ENCODE results near the gene HIP1R. TPM values are rescaled to one million over a fixed set of nuclear protein-coding genes. Genes with fewer than 3 reads are reported as not detected.
A peak's percentile ranks its signal among the peaks of the same experiment; 100 is the strongest.

The HIP1R gene
- total RNA-seq, 1 donor from 2014 or later = 36.1 TPM

DNA sequence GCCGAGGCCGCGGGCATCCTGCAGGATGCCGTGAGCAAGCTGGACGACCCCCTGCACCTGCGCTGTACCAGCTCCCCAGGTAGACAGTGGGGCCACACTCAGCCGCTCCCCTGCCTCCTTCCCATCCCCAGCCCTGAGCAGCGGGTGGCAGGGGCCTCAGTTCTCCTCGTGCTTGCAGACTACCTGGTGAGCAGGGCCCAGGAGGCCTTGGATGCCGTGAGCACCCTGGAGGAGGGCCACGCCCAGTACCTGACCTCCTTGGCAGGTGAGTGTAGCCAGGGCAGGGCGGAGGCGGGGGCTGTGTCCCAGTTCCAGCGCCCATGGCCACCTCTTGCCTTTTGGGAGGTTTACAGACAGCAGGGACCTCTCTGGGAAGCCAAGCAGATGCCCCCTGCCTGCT, 22.9 kb downstream of the HIP1R start:
- FAIRE-seq (no peak), DNase-seq (ENCODE audit: low read depth) (no peak)
- Histone ChIP-seq H3K36me3 (ENCODE audit: control insufficient read depth, insufficient read depth, low read length) (peaks cover 16% of the 10 kb centered on the region), H3K27me3 (ENCODE audit: control insufficient read depth, insufficient read depth, low read length) (no peaks in the 10 kb centered on the region), H3K4me3 (ENCODE audit: low read depth, low read length) (no peak overlapping the region)
- TF ChIP-seq, protein P1, sequence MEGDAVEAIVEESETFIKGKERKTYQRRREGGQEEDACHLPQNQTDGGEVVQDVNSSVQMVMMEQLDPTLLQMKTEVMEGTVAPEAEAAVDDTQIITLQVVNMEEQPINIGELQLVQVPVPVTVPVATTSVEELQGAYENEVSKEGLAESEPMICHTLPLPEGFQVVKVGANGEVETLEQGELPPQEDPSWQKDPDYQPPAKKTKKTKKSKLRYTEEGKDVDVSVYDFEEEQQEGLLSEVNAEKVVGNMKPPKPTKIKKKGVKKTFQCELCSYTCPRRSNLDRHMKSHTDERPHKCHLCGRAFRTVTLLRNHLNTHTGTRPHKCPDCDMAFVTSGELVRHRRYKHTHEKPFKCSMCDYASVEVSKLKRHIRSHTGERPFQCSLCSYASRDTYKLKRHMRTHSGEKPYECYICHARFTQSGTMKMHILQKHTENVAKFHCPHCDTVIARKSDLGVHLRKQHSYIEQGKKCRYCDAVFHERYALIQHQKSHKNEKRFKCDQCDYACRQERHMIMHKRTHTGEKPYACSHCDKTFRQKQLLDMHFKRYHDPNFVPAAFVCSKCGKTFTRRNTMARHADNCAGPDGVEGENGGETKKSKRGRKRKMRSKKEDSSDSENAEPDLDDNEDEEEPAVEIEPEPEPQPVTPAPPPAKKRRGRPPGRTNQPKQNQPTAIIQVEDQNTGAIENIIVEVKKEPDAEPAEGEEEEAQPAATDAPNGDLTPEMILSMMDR (IDR thresholded peaks at IDR 0.05; ENCODE audit: insufficient read depth, low read length, severe bottlenecking) = no peak

DNA sequence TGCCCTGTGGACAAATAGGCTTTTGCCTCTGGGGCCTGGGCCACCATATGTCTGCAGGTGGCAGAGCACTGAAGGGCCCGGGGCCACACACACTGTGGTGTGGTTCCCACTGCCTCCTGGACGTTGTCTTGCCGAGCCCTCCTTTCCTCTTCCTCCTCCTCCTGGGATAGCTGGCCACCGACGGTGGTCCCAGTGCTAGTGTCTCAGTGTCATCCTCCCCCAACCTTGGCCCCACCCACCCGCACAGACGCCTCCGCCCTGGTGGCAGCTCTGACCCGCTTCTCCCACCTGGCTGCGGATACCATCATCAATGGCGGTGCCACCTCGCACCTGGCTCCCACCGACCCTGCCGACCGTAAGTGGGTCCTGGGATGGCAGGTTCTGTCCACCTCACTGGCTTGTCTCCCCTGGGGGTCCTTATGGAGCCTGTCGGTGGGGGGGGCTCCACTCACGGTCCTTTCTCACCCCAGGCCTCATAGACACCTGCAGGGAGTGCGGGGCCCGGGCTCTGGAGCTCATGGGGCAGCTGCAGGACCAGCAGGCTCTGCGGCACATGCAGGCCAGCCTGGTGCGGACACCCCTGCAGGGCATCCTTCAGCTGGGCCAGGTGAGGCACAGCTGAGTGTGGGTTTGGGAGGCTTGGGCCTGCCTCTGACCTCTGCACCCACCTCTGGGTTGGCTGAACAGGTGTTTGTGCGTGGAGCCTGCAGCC, 23.5 kb downstream of the HIP1R start:
- Histone ChIP-seq H3K4me3 (ENCODE audit: low read depth, low read length) (no peak overlapping the region), H3K36me3 (ENCODE audit: control insufficient read depth, insufficient read depth, low read length) (peaks cover 16% of the 10 kb centered on the region), H3K27me3 (ENCODE audit: control insufficient read depth, insufficient read depth, low read length) (no peaks in the 10 kb centered on the region)
- FAIRE-seq (no peak), DNase-seq (ENCODE audit: low read depth) (no peak)
- TF ChIP-seq, protein P1 (IDR thresholded peaks at IDR 0.05; ENCODE audit: insufficient read depth, low read length, severe bottlenecking) = no peak

DNA sequence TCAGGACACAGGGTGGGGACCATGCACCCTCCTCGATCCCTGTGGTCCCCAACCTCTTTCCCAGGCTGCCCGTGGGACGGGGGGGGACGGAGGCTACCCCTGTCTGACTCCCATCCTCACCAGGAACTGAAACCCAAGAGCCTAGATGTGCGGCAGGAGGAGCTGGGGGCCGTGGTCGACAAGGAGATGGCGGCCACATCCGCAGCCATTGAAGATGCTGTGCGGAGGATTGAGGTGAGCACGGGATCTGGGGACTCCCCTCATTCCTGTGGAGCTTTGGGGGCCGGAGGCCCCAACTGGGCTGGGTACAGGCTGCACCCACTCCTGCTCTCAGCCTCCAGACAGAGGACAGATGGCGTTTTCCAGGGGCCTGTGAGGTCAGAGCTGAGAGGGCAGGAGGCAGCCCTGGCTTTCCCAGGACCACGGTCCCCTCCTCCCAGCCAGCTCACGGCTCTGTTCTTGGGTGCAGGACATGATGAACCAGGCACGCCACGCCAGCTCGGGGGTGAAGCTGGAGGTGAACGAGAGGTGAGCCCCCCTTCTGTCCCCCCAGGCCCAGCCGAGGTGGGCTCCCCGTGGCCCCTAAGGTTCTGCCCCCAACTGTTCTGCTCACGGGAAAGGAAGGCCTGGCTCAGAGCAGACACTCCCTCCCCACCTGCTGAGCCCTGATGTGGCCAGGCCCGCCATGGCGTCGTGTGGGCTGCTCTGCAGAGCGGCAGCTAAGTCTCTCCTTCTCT, 24.2 kb downstream of the HIP1R start:
- DNase-seq (ENCODE audit: low read depth) (no peak), FAIRE-seq (no peak)
- Histone ChIP-seq H3K36me3 (ENCODE audit: control insufficient read depth, insufficient read depth, low read length) (peaks cover 13% of the 10 kb centered on the region), H3K4me3 (ENCODE audit: low read depth, low read length) (no peak overlapping the region), H3K27me3 (ENCODE audit: control insufficient read depth, insufficient read depth, low read length) (no peaks in the 10 kb centered on the region)
- TF ChIP-seq, protein P1 (IDR thresholded peaks at IDR 0.05; ENCODE audit: insufficient read depth, low read length, severe bottlenecking) = no peak

DNA sequence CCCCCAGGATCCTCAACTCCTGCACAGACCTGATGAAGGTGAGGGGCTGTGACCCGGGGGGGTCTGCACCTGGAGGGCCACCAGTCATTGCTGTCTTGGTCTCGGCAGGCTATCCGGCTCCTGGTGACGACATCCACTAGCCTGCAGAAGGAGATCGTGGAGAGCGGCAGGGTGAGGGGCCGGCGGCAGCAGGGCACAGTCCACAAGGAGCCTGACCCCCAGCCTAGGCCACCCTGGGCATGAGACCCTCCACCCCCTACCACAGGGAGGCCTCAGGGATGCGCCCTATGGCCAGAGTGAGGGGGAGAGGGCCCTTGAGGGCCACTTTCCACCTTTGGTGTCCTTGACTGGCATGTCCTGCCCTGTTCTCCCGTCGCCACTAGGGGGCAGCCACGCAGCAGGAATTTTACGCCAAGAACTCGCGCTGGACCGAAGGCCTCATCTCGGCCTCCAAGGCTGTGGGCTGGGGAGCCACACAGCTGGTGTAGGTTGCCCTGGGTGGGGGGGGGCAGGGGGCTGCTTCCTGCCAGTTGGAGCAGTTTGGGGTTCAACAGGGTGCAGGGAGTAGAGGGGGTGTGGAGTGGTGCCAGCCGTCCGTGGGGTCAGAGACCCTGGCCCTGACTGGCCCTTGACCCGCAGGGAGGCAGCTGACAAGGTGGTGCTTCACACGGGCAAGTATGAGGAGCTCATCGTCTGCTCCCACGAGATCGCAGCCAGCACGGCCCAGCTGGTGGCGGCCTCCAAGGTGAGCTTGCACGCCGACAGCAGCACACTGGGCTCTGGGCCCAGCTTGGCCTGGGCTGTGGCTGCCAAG, 25.0 kb downstream of the HIP1R start:
- H3K27me3 ChIP-seq (ENCODE audit: control insufficient read depth, insufficient read depth, low read length) = no peaks in the 10 kb centered on the region
- FAIRE-seq (no peak), DNase-seq (ENCODE audit: low read depth) (peak; percentile 58)
- H3K4me3 ChIP-seq (ENCODE audit: low read depth, low read length) = no peak overlapping the region
- TF ChIP-seq, protein P1 (IDR thresholded peaks at IDR 0.05; ENCODE audit: insufficient read depth, low read length, severe bottlenecking) = peak; percentile 88
- peaks cover 13% of the 10 kb centered on the region for H3K36me3 ChIP-seq (ENCODE audit: control insufficient read depth, insufficient read depth, low read length)

DNA sequence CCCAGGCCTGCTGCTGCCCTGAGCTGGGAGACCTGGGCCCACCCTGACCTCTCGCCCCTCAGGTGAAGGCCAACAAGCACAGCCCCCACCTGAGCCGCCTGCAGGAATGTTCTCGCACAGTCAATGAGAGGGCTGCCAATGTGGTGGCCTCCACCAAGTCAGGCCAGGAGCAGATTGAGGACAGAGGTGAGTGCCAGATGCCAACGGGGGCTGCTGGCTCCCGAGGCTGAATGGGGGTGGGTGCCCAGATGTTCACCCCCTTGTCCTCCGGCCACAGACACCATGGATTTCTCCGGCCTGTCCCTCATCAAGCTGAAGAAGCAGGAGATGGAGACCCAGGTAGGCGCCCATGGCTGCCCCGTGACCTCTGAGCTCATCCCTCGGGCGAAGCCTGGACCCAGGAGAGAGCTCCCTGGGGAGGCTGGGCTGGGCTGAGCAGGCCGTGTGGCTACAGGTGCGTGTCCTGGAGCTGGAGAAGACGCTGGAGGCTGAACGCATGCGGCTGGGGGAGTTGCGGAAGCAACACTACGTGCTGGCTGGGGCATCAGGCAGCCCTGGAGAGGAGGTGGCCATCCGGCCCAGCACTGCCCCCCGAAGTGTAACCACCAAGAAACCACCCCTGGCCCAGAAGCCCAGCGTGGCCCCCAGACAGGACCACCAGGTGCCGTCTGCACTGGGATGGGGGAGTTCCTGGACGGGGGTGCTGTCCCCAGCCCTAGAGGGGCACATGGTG, 25.8 kb downstream of the HIP1R start:
- no peak for DNase-seq (ENCODE audit: low read depth)
- Histone ChIP-seq H3K27me3 (ENCODE audit: control insufficient read depth, insufficient read depth, low read length) (no peaks in the 10 kb centered on the region), H3K4me3 (ENCODE audit: low read depth, low read length) (no peak overlapping the region), H3K36me3 (ENCODE audit: control insufficient read depth, insufficient read depth, low read length) (peaks cover 15% of the 10 kb centered on the region)
- TF ChIP-seq, protein P1 (IDR thresholded peaks at IDR 0.05; ENCODE audit: insufficient read depth, low read length, severe bottlenecking) = no peak
- no peak for FAIRE-seq

Measured in bronchial epithelial cell (primary cell).